DND-41 (cell line): Measurements from ENCODE around the gene GRAMD2B.

ENCODE experiments used
- ATAC-seq: fragments of 200-7000 bp; cut with Tn5 transposase; 3 replicates; pipeline ENCODE4 v1.9.1; 2021; ENCODE audit warnings: low read depth; ENCODE audit not compliant: insufficient read depth
- DNase-seq: peaks from one replicate; pipeline ENCODE4 v3.0.0-alpha.2; 2020
- H2AFZ ChIP-seq: 2 replicates; pipeline ENCODE4 v1.6.0; 2012; ENCODE audit warnings: low read depth, low read length
- H3K27ac ChIP-seq: 2 replicates; pipeline ENCODE4 v1.5.1; 2012; ENCODE audit warnings: low read length, inconsistent platforms
- H3K27me3 ChIP-seq: fragments of 200-600 bp; sonication (generic); 2 replicates; pipeline ENCODE4 v1.6.0; 2012; ENCODE audit warnings: low read length, mild to moderate bottlenecking, inconsistent platforms; ENCODE audit not compliant: insufficient read depth, poor library complexity
- H3K36me3 ChIP-seq: 2 replicates; pipeline ENCODE4 v1.5.1; 2012; ENCODE audit warnings: low read length, inconsistent platforms; ENCODE audit not compliant: insufficient read depth
- H3K4me1 ChIP-seq: 2 replicates; pipeline ENCODE4 v1.5.1; 2012; ENCODE audit warnings: mild to moderate bottlenecking, low read length; ENCODE audit not compliant: insufficient read depth
- H3K4me2 ChIP-seq: 2 replicates; pipeline ENCODE4 v1.6.0; 2012; ENCODE audit warnings: mild to moderate bottlenecking, moderate library complexity, low read length, inconsistent platforms; ENCODE audit not compliant: insufficient read depth
- H3K4me3 ChIP-seq, 2 experiments: fragments of 200-600 bp in 1 of 2; shearing (Covaris generic) in 1 of 2; 2 replicates each; pipeline ENCODE4 v1.5.1; 2012 to 2016; ENCODE audit warnings: inconsistent platforms in 2 of 2, low read length in 2 of 2, mild to moderate bottlenecking in 2 of 2, low read depth in 1 of 2, moderate library complexity in 1 of 2
- H3K79me2 ChIP-seq: 2 replicates; pipeline ENCODE4 v1.6.0; 2012; ENCODE audit warnings: low read length, inconsistent platforms; ENCODE audit not compliant: insufficient read depth
- H3K9ac ChIP-seq: 2 replicates; pipeline ENCODE4 v1.6.0; 2012; ENCODE audit warnings: low read depth, mild to moderate bottlenecking, inconsistent platforms, low read length, moderate library complexity
- H3K9me3 ChIP-seq: 2 replicates; pipeline ENCODE4 v1.5.1; 2012; ENCODE audit warnings: low read length, moderate library complexity, mild to moderate bottlenecking, inconsistent platforms; ENCODE audit not compliant: insufficient read depth, severe bottlenecking
- H4K20me1 ChIP-seq: 2 replicates; pipeline ENCODE4 v1.6.0; 2012; ENCODE audit warnings: low read length; ENCODE audit not compliant: insufficient read depth
- EZH2 ChIP-seq: IDR thresholded peaks from 3 replicates; pipeline ENCODE4 v1.6.1; 2012; ENCODE audit warnings: borderline replicate concordance, low read depth, mild to moderate bottlenecking, moderate library complexity, low read length, inconsistent platforms; ENCODE audit not compliant: severe bottlenecking
- TF ChIP-seq, protein P1 (sequence below): IDR thresholded peaks from 2 replicates; pipeline ENCODE4 v1.5.1; 2012; ENCODE audit warnings: borderline replicate concordance, low read length, moderate library complexity, mild to moderate bottlenecking; ENCODE audit not compliant: poor library complexity, severe bottlenecking; ENCODE audit errors: extremely low read depth

GRAMD2B gene

DNA sequence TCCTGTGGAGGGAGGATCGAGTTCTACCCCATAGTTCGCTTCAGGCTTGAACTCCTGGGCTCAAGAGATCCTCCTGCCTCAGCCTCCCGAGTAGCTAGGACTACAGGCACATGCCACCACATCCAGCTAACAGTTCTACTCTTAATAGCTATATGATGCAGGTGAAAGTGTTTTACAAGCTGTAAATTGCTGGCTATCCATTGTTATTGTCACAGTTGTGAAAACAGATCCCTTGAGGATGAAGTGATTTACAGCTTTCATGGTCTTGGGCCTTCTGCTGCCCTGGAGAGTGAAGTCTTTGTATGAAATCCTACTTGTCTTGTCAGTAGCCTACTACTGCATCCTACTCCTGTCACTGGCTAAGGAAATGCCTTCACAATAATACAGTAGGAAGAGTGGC is 48.0 kb downstream of the GRAMD2B start:
- Histone ChIP-seq H2AFZ (no peak overlapping the region), H3K9ac (no peak overlapping the region), H3K36me3 (no peaks in the 10 kb centered on the region; the same call in 1 of the 2 replicates), H3K4me2 (no peak overlapping the region), H3K27ac (no peak overlapping the region), H3K4me3 (no peak overlapping the region), H3K9me3 (no peaks in the 10 kb centered on the region), H3K79me2 (no peaks in the 10 kb centered on the region), H4K20me1 (no peaks in the 10 kb centered on the region), H3K4me1 (no peaks in the 10 kb centered on the region), H3K27me3 (no peaks in the 10 kb centered on the region)
- no peak for DNase-seq
- no peak for ATAC-seq
- no peak for TF ChIP-seq EZH2
- TF ChIP-seq, protein P1, sequence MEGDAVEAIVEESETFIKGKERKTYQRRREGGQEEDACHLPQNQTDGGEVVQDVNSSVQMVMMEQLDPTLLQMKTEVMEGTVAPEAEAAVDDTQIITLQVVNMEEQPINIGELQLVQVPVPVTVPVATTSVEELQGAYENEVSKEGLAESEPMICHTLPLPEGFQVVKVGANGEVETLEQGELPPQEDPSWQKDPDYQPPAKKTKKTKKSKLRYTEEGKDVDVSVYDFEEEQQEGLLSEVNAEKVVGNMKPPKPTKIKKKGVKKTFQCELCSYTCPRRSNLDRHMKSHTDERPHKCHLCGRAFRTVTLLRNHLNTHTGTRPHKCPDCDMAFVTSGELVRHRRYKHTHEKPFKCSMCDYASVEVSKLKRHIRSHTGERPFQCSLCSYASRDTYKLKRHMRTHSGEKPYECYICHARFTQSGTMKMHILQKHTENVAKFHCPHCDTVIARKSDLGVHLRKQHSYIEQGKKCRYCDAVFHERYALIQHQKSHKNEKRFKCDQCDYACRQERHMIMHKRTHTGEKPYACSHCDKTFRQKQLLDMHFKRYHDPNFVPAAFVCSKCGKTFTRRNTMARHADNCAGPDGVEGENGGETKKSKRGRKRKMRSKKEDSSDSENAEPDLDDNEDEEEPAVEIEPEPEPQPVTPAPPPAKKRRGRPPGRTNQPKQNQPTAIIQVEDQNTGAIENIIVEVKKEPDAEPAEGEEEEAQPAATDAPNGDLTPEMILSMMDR: no peak

DNA sequence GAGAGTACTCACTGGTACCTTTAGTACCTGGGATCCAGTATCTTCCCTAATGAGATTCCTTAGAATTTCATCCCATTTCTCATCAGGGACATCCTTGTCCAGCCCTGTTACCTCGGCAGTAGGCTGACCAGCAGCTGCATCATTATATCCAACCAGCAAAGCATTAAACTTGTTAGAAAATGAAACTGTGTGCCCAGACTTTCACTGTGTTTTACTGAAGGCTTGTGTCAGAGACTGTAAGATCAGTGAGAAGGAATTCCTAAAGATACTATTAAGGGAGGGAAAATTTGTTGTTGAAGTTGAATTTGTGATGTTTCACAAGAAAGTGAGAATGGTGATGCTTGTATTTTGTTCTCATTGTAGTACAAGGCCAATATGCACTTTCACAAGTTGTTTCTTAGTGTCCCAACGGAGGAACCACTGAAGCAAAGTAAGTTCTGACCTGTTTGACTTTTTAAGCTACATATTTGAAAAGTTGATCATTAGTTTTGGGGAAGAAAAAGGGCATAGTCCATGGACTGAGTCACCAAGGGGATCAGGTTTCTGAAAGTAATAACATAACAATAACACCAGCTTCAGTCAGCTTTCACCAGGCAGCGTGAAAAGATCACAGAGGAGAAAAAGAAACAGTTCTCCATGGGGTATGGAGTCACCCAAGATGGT is 48.8 kb downstream of the GRAMD2B start:
- H3K4me1 ChIP-seq: no peaks in the 10 kb centered on the region

DNA sequence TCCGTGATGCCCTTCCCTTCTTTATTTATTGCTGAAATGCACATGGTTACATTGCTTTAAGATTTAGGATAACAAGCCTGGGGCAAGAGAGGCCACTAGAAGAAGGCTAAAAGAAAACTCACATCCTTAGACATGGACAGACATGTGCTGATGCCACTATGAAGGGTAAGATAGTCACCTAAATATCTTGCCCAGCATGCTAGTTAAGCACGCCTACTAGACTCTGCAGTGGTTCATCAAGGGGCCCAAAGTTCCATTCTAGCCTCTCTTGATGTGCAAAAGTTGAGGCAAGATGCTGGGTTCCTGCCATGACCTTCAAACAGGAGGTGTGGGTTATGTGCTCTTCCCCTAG is 49.3 kb downstream of the GRAMD2B start:
- Histone ChIP-seq H3K27me3 (no peaks in the 10 kb centered on the region), H3K4me1 (no peaks in the 10 kb centered on the region), H3K36me3 (no peaks in the 10 kb centered on the region; the same call in 1 of the 2 replicates), H3K4me2 (no peak overlapping the region), H3K4me3 (no peak overlapping the region), H3K79me2 (no peaks in the 10 kb centered on the region), H3K9ac (no peak overlapping the region), H4K20me1 (no peaks in the 10 kb centered on the region), H3K9me3 (no peaks in the 10 kb centered on the region), H2AFZ (no peak overlapping the region), H3K27ac (no peak overlapping the region)
- ATAC-seq: no peak
- TF ChIP-seq, protein P1: no peak
- no peak for DNase-seq

More for the DNA sequence above, 48.8 kb downstream of the GRAMD2B start:
- Histone ChIP-seq H2AFZ (no peak overlapping the region), H3K79me2 (no peaks in the 10 kb centered on the region), H3K4me2 (no peak overlapping the region), H3K27me3 (no peaks in the 10 kb centered on the region), H3K9me3 (no peaks in the 10 kb centered on the region), H3K27ac (no peak overlapping the region), H4K20me1 (no peaks in the 10 kb centered on the region), H3K9ac (no peak overlapping the region), H3K36me3 (no peaks in the 10 kb centered on the region; the same call in 1 of the 2 replicates), H3K4me3 (no peak overlapping the region)
- TF ChIP-seq, protein P1: no peak
- no peak for TF ChIP-seq EZH2
- ATAC-seq: no peak
- no peak for DNase-seq
